NAMALWA (cell line): ENCODE measurements around the gene FNDC3A.
"Not testable (repeated sequence)": the region's sequence is repeated elsewhere in the genome, so short reads cannot be mapped to it uniquely, and the experiment has no call there.

Source experiments
- DNase-seq: peaks from one replicate; pipeline ENCODE4 v3.0.0-alpha.2; 2015; ENCODE audit warnings: low spot score

FNDC3A gene

GRCh38 chr13:49157955-49158584, 182.4 kb downstream of the FNDC3A start:
- not testable (repeated sequence) for DNase-seq

- DNase-seq = not testable (repeated sequence)
These were observed 187.4 kb downstream of the FNDC3A start for GRCh38 chr13:49163162-49163561.

GRCh38 chr13:49164712-49165111, 189.0 kb downstream of the FNDC3A start:
- no peak for DNase-seq

- DNase-seq = no peak
These were observed 190.4 kb downstream of the FNDC3A start for GRCh38 chr13:49165798-49166752.

GRCh38 chr13:49171359-49171758, 195.6 kb downstream of the FNDC3A start:
- no peak for DNase-seq

- DNase-seq = no peak
These were observed 208.1 kb downstream of the FNDC3A start for GRCh38 chr13:49183672-49184325.

- no peak for DNase-seq
These were observed 208.9 kb downstream of the FNDC3A start for GRCh38 chr13:49184621-49185020.

GRCh38 chr13:49185264-49185663, 209.6 kb downstream of the FNDC3A start:
- DNase-seq = no peak

GRCh38 chr13:49190901-49191300, 215.2 kb downstream of the FNDC3A start:
- DNase-seq = no peak

GRCh38 chr13:49206641-49207040, 230.9 kb downstream of the FNDC3A start:
- no peak for DNase-seq

- no peak for DNase-seq
These were observed 232.9 kb downstream of the FNDC3A start for GRCh38 chr13:49208619-49209018.

GRCh38 chr13:49210114-49210513, 234.4 kb downstream of the FNDC3A start:
- no peak for DNase-seq

GRCh38 chr13:49210669-49211068, 235.0 kb downstream of the FNDC3A start:
- DNase-seq = no peak

- DNase-seq = peak; percentile 44
These were observed 237.8 kb downstream of the FNDC3A start for GRCh38 chr13:49213539-49213938.

GRCh38 chr13:49213997-49214916, 238.5 kb downstream of the FNDC3A start:
- DNase-seq = peak; percentile 15

- peak; percentile 92 for DNase-seq
These were observed 239.2 kb downstream of the FNDC3A start for GRCh38 chr13:49214917-49215376.

- DNase-seq = no peak
These were observed 240.6 kb downstream of the FNDC3A start for GRCh38 chr13:49216334-49216733.

- DNase-seq = no peak
These were observed 242.3 kb downstream of the FNDC3A start for GRCh38 chr13:49217962-49218492.

GRCh38 chr13:49218493-49219051, 242.9 kb downstream of the FNDC3A start:
- DNase-seq = no peak

GRCh38 chr13:49219647-49220035, 243.9 kb downstream of the FNDC3A start:
- no peak for DNase-seq
